HG03060 (cell line): ENCODE measurements around the gene SERP2.

ENCODE experiments used
- ATAC-seq: cut with Tn5 transposase; IDR thresholded peaks from one replicate; pipeline ENCODE4 v1.9.1; 2021; ENCODE audit warnings: low read depth, moderate number of reproducible peaks; ENCODE audit not compliant: unreplicated experiment

Gene SERP2

DNA sequence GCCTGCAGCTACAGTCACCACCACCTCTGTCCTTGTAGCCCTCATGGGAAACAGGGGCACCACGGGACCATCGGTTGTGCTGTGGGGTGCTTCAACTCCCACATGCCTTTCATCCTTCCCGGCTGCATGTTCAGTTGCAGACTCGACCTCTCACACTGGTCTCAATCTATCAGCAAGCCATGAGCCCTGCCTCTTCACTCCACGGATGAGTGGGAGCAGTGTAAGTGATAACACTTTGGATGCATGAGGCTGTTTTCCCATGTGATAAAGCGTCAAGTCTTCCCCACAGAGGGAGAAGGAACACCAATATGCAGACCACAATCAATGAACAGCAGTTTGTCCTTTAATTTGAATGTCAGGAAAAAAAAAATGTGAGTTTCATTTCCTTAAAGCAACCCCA is 12.2 kb downstream of the SERP2 start:
- ATAC-seq: no peak

DNA sequence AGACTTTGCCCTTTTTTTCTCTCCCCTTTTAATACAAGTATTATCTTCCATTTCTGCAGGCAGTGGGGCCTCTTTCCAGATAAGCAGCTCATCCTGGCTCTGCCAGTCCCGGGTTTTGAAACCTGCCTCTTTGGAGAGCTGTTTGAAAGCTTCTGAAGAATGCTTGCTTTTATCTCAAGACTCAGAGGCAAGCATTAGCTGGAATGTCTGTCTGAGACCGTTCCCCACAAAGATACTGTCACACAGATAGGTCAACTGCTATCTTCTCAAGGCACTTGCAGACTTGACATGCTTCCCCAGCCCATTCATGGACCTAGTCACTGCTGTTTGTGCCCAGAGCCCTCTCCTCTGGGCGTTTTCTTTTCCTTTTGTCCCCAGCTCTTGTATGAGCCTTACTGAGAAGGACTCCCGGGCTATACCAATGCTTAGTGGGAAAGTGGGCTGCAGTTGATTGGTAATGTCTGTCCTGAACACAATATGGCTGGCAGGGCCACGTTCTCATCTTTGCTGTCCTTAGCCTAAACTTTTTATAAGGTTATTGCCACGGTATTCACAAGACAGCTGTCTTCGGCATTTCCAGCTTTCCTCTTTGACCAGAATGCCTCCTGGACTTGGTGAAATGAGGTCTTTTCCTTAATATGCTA is 13.4 kb downstream of the SERP2 start:
- ATAC-seq: no peak

- ATAC-seq: no peak
These were observed 14.9 kb downstream of the SERP2 start for GRCh38 chr13:44388427-44389059.

DNA sequence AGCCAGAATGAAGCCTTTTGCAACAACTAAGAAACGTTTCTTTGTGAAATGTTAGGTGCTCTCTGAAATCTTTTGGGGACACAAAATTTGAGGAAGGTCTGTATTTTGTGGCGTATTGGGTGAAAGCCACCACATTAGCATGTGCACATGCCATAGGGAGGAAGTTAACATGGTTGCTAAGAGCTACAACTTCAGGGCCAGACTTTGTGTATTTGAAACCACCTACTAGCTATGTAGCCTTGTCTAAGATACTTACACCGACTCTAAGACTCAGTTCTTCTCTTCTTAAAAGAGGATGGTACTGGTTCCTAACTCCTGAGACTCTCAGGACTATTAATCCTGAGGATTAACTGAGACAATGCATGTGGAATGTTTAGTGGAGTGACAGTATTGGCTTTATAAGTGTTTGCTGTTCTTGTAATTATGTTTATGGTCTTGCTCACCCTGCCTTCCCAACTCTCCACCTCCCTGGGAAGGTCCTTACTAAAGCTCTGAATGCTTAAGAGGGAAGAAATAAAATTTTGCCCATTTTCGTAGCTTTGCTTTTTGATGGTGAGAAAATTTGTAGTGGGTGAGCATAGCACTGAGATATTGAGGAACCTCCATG is 15.5 kb downstream of the SERP2 start:
- ATAC-seq: no peak

DNA sequence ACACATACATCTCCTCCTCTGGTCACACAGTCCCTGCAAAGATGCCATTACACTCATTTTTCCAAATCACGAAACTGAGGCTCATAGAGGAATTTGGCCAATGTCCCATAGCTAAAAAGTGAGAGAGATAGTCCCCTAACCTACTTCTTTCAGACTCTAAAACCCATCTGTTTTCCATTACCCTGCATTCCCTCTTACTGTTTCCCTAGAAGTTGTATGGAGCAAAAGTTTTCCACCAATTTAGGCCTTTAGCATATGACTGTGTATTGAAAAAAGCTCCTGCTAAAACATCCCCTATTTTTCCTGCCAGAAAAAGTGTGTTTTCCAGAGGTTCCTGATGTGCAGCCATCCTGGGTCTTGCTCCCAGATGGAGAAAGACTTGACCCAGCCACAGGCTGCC is 16.3 kb downstream of the SERP2 start:
- no peak for ATAC-seq

GRCh38 chr13:44393391-44393790 is 19.8 kb downstream of the SERP2 start:
- ATAC-seq: no peak

DNA sequence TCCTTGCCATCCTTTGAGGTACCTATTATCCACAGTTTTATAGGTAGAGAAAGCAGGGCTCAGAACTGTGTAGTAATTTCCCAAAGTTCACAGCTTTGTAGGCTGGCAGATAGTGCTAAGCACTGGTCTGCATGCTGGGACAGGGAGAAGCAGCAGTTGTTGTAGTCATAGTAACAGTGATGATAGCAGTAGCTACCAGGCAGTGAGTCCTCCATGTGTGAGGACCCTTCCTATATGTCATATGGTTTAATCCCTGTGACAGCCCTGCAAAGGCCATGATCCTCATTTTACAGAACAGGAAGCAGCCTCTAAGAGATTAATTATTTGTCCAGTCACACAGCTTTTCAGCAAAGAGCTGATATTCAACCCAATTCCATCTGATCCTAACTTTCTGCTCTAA is 21.0 kb downstream of the SERP2 start:
- no peak for ATAC-seq

- no peak for ATAC-seq
These were observed 22.5 kb downstream of the SERP2 start for GRCh38 chr13:44395976-44396694.

- ATAC-seq: no peak
These were observed 23.3 kb downstream of the SERP2 start for GRCh38 chr13:44396701-44397580.

- no peak for ATAC-seq
These were observed 24.2 kb downstream of the SERP2 start for GRCh38 chr13:44397766-44398223.

- no peak for ATAC-seq
These were observed 25.0 kb downstream of the SERP2 start for GRCh38 chr13:44398606-44399005.

GRCh38 chr13:44399074-44399473 is 25.4 kb downstream of the SERP2 start:
- no peak for ATAC-seq

DNA sequence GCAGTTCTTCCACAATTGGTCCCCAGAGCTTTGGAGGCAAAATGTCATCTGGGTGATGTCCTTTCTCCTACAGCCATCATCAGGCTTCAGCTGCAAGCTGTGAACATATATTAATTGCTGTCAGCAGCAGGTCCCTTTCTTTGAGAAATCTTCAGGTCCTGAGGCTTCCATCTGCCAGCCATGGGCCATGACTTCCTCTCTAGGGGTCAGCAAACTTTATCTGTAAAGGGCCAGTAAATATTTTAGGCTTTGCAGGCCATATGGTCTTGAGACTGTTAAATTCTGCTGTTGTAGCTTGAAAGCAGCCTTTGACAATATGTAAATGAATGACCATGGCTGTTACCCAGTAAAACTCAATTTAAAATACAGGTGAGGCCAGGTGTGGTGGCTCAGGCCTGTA is 27.1 kb downstream of the SERP2 start:
- ATAC-seq: no peak

- ATAC-seq: no peak
These were observed 28.0 kb downstream of the SERP2 start for GRCh38 chr13:44401577-44401976.

DNA sequence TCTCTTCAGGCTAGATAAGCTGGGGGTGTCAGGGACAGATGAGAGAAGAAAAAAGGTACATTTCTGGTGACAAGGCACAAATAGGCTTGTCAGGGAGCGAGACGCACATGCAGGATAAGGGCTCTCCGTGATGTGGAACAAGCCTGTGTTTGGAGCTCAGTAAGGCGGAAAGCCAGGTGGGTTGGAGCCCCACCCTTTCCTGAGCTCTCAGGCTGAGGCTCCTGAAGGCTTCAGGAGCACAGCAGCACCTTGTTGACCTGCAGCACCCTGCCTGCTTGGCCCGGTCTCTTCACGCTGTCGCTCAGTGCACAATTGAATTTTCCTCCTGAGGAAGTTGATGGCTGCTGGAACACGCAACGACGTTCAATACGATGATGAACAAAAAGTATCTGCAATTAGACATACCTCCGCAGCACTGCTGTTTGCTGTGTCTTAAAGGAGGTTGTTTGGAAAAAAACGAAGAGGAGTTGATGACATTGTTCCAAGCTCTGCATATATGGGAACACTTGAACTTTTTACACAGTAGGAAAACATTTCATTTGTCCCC is 29.3 kb downstream of the SERP2 start:
- no peak for ATAC-seq

GRCh38 chr13:44403461-44404056 is 29.9 kb downstream of the SERP2 start:
- no peak for ATAC-seq

DNA sequence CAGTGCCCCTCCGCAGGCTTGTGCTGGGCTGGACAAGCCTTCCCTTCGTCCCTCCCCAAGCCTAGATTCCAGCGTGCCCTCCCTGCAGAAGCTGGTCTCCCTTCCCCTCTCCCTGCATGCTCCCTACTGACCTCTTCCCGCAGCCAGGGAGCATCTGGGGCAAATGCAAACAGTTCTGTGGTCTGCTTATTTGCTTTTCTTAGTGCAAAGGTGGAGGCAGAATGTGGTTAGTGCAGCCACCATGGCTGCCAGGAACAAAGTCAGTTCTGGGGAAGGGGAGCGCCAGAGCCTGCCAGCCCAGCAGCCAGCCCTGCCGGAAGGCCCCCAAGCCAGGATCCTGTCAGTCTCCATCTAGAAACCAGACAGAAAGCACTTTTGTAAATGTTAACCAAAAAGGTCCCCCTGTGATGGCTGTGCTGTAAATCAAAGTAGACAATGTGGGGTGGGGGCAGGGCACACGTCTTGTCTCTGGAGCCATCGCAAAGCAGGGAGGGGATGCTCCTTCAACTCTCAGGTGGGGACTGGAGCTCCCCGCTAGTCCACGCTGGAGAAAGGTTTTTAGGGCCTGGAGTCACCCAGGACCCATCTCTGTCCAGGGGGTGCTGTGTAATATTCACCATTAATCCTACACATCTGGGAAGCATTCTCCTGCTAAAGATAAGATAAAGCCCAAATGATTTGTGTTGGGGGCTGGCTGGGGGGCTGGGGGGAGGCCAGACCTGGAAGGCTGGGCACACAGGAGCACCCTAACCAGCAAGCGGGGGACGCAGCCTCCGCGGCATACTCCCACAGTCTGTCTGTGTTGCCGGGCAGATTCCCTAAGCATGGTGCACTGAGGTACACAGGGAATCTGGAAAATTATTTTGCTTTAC is 30.9 kb downstream of the SERP2 start:
- no peak for ATAC-seq

DNA sequence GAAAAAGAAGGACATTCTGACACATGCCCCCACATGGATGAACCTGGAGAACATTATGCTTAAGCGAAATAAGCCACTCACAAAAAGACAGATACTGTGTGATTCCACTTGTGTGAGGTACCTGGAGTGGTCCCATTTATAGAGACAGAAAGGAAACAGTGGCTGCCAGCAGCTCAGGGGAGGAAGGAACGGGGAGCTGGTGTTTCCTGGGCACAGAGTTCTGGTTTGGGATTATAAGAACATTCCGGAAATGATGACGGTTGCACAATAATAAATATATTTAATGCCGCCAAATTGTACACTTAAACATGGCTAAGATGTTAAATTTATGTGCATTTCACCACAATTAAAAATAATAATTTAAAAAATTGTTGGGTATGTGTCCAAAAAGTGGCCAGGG is 33.0 kb downstream of the SERP2 start:
- no peak for ATAC-seq

DNA sequence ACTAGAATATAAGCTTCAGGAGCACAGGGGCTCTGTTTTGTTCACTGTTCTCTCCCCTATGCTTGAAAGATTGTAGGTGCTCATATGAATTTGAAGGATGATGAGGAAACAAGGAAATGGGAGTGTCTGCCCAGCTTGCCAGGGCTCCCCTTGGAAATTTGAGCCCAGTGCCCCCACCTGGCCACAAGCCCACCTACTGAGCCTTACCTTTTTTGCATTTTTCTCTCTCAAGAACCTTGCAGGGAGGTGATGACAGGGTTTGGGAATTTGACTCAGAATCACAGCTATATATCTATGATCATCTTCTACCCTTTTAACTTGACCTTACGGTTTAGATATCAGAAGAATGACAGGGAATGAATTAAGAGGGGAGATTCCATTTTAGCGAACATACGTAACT is 33.8 kb downstream of the SERP2 start:
- no peak for ATAC-seq
